NCI-H748 treated with DMSO at 0.1 percent for 48 hours (cell line): ENCODE data around the gene CNPY4.
A peak's percentile ranks its signal among the peaks of the same experiment; 100 is the strongest.

Experiments used
- DNase-seq: peaks from one replicate; lab custom pipeline; 2025; lab: John Stamatoyannopoulos, UW

Gene CNPY4, protein sequence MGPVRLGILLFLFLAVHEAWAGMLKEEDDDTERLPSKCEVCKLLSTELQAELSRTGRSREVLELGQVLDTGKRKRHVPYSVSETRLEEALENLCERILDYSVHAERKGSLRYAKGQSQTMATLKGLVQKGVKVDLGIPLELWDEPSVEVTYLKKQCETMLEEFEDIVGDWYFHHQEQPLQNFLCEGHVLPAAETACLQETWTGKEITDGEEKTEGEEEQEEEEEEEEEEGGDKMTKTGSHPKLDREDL

GRCh38 chr7:100119072-100119969 is at the start of gene CNPY4, which contains the start of gene TAF6:
TSS of gene CNPY4 (plus strand) at chr7:100119634. CDS start at chr7:100119745, 111 bp downstream.
TSS of gene TAF6 (minus strand) at chr7:100119358. CDS start at chr7:100114209, 5,149 bp downstream.
- peak; percentile 91 for DNase-seq

- DNase-seq = no peak
Observed at GRCh38 chr7:100069991-100070390, 49.4 kb upstream of the CNPY4 start.

- no peak for DNase-seq
Observed at GRCh38 chr7:100071018-100071723, 48.3 kb upstream of the CNPY4 start.

- no peak for DNase-seq
Observed at GRCh38 chr7:100072462-100072861, 47.0 kb upstream of the CNPY4 start.

GRCh38 chr7:100074841-100075240 is 44.6 kb upstream of the CNPY4 start:
- no peak for DNase-seq

GRCh38 chr7:100075418-100075817 is 44.0 kb upstream of the CNPY4 start:
- no peak for DNase-seq

DNA sequence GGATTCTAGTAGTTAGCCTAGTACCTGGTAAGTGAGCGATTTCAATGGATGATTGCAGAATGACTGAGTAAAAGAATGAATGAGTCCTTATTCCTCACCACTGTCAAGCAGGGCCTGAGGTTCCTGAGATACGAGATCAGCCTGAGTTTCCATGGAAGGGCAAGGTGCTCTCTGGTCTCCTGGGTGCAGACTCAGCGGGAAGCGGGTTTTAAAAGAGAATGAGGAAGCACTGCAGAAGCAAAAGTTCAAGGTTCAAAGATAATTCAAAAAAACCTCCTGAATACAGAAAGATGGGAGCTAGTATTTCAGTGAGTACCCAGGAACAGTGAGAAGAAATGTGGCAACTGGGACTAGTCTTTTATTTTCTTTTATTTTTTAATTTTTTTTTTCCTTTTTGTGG is 42.2 kb upstream of the CNPY4 start:
- DNase-seq = no peak

- DNase-seq = no peak
Observed at GRCh38 chr7:100079024-100079560, 40.3 kb upstream of the CNPY4 start.

GRCh38 chr7:100080907-100081534 is 38.4 kb upstream of the CNPY4 start:
- peak; percentile 17 for DNase-seq

GRCh38 chr7:100081535-100082102 is 37.8 kb upstream of the CNPY4 start, which contains the start of gene ZNF3:
TSS of gene ZNF3 (minus strand) at chr7:100081723. CDS start at chr7:100077357, 4,366 bp downstream.
- peak; percentile 94 for DNase-seq

GRCh38 chr7:100082978-100083377 is 36.5 kb upstream of the CNPY4 start:
- no peak for DNase-seq

DNA sequence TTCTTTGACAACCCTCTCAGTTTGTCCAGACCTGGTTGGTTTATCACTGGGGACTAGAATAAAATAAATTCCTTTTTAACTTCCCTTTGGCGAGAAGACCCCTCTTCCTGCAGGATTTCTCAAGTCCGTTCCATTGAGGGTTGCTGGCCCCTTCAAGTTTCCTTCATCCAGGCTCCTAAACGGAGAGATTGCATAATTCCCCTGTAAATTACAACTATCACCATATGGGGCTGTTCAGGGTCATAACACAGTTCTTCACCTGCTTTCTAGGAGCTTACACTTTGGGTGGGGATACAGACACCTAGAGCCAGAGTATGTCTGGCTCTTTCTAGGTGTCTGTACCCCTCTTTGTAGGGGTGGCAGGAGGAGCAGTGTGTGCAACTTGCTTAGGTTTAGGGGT is 33.9 kb upstream of the CNPY4 start:
- no peak for DNase-seq

- no peak for DNase-seq
Observed at GRCh38 chr7:100087055-100087750, 32.2 kb upstream of the CNPY4 start.

GRCh38 chr7:100088095-100088620 is 31.3 kb upstream of the CNPY4 start:
- DNase-seq = no peak

- peak; percentile 62 for DNase-seq
Observed at GRCh38 chr7:100088621-100089457, 30.6 kb upstream of the CNPY4 start, which contains the start of gene COPS6. TSS of gene COPS6 (plus strand) at chr7:100088969. CDS start at chr7:100088991, 22 bp downstream.

- no peak for DNase-seq
Observed at GRCh38 chr7:100089458-100090196, 29.8 kb upstream of the CNPY4 start.

DNA sequence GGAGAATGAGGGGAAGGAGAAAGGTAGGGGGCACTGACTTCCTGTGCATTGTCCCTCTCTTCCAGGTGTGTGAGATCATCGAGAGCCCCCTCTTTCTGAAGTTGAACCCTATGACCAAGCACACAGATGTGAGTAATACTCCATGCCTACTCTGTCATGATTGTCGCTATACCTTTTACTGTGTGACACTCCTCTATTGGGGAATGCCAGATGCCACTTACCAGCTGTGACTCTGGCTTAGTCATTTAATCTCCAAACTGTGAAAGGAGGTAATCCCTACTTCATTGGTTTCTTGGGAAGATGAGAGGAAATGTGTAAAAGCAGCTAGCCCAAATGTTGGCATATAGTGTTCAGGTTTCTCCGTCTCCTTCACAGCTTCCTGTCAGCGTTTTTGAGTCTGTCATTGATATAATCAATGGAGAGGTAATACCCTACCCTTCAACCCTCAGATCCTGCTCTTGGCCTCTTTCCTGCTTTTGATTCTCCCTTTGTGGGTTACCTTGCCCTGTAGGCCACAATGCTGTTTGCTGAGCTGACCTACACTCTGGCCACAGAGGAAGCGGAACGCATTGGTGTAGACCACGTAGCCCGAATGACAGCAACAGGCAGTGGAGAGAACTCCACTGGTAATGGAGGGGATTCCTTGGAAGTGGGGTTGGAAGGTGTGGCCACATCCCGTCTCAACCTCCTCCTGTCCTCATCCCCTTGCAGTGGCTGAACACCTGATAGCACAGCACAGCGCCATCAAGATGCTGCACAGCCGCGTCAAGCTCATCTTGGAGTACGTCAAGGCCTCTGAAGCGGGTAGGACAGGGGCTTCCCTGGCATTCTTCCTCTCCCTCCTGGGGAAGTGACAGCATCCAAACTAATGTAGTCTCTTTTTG is 28.7 kb upstream of the CNPY4 start:
- no peak for DNase-seq
